A549 (cell line): ENCODE data around the gene SPSB3. TPM values are rescaled to one million over a fixed set of nuclear protein-coding genes. Genes with fewer than 3 reads are reported as not detected.

Experiments
- BCL3 ChIP-seq: fragments of >200 bp; sonication (Bioruptor Twin); formaldehyde crosslinking; IDR thresholded peaks from 3 replicates; pipeline ENCODE4 v1.6.1; 2016
- FOSL2 ChIP-seq, 2 experiments: fragments of 450-650 bp in 1 of 2; fragments of >200 bp in 1 of 2; sonication (Bioruptor Twin) in 1 of 2; formaldehyde crosslinking; IDR thresholded peaks; 2 replicates each; pipeline versions ENCODE4 v1.5.0 to v1.6.1; 2016 to 2020; ENCODE audit warnings: mild to moderate bottlenecking in 1 of 2, moderate library complexity in 1 of 2
- GATA3 ChIP-seq: IDR thresholded peaks from 2 replicates; pipeline ENCODE4 v1.6.1; 2012; ENCODE audit warnings: borderline replicate concordance
- HDAC2 ChIP-seq: fragments of 200-600 bp; sonication (generic); IDR thresholded peaks from 2 replicates; pipeline ENCODE4 v1.6.1; 2016
- HEYL ChIP-seq: fragments of 250-450 bp; sonication (Bioruptor Pico); IDR thresholded peaks from 2 replicates; pipeline ENCODE4 v1.8.0; 2021; ENCODE audit warnings: mild to moderate bottlenecking, moderate library complexity
- HOXA7 ChIP-seq: fragments of 250-450 bp; sonication (Bioruptor Pico); IDR thresholded peaks from 2 replicates; pipeline ENCODE4 v1.5.0; 2020; ENCODE audit warnings: mild to moderate bottlenecking, moderate library complexity
- HOXB13 ChIP-seq: fragments of 250-450 bp; sonication (Bioruptor Pico); IDR thresholded peaks from 2 replicates; pipeline ENCODE4 v1.5.0; 2020; ENCODE audit warnings: low read depth, mild to moderate bottlenecking, moderate library complexity
- HOXB5 ChIP-seq: fragments of 250-450 bp; sonication (Bioruptor Pico); IDR thresholded peaks from 2 replicates; pipeline ENCODE4 v1.5.0; 2020; ENCODE audit warnings: mild to moderate bottlenecking, moderate library complexity
- JUN ChIP-seq, 2 experiments: fragments of >200 bp; sonication (Bioruptor Twin); formaldehyde crosslinking; IDR thresholded peaks; 2 replicates in 1 of 2; 3 replicates in 1 of 2; pipeline ENCODE4 v1.6.1; 2016 to 2017
- JUNB ChIP-seq: fragments of >200 bp; sonication (Bioruptor Twin); formaldehyde crosslinking; IDR thresholded peaks from 2 replicates; pipeline ENCODE4 v1.6.1; 2016
- KDM1A ChIP-seq: fragments of 200-600 bp; sonication (generic); IDR thresholded peaks from 2 replicates; pipeline ENCODE4 v1.6.1; 2016; ENCODE audit warnings: low read depth, mild to moderate bottlenecking
- KDM5A ChIP-seq: fragments of 200-600 bp; sonication (generic); IDR thresholded peaks from 2 replicates; pipeline ENCODE4 v1.6.1; 2016; ENCODE audit warnings: antibody characterized with exemption, mild to moderate bottlenecking
- MYC ChIP-seq: IDR thresholded peaks from 2 replicates; pipeline ENCODE4 v1.6.1; 2012; ENCODE audit warnings: mild to moderate bottlenecking, inconsistent platforms, low read length, improper control_type of control experiment, borderline replicate concordance
- NFE2L2 ChIP-seq: fragments of 150-350 bp; conservative IDR thresholded peaks from 2 replicates; pipeline ENCODE4 v1.6.1; 2014; ENCODE audit warnings: low read length
- NPAS2 ChIP-seq: fragments of 250-450 bp; sonication (Bioruptor Pico); IDR thresholded peaks from 2 replicates; pipeline ENCODE4 v1.8.0; 2022; ENCODE audit warnings: mild to moderate bottlenecking, moderate library complexity, borderline replicate concordance
- PHF8 ChIP-seq: fragments of 200-600 bp; sonication (generic); IDR thresholded peaks from 2 replicates; pipeline ENCODE4 v1.6.1; 2016; ENCODE audit warnings: low read depth, mild to moderate bottlenecking, antibody characterized with exemption, moderate library complexity, borderline replicate concordance
- POLR2AphosphoS2 ChIP-seq: conservative IDR thresholded peaks from 2 replicates; pipeline ENCODE4 v1.6.1; 2012; ENCODE audit warnings: low read length, improper control_type of control experiment, inconsistent platforms
- RAD21 ChIP-seq, 2 experiments: fragments of >200 bp in 1 of 2; sonication (Bioruptor Twin) in 1 of 2; formaldehyde crosslinking in 1 of 2; IDR thresholded peaks in 1 of 2; conservative IDR thresholded peaks in 1 of 2; 2 replicates in 1 of 2; 3 replicates in 1 of 2; pipeline ENCODE4 v1.6.1; 2012 to 2018; ENCODE audit warnings: inconsistent platforms in 1 of 2
- RFX5 ChIP-seq: fragments of 450-650 bp; IDR thresholded peaks from 2 replicates; pipeline ENCODE4 v1.7.1; 2014; ENCODE audit warnings: antibody characterized with exemption, mild to moderate bottlenecking, moderate library complexity
- SREBF2 ChIP-seq: fragments of 450-650 bp; IDR thresholded peaks from 2 replicates; pipeline ENCODE4 v1.6.1; 2014; ENCODE audit warnings: mild to moderate bottlenecking, moderate library complexity
- ZFP36 ChIP-seq: fragments of 450-650 bp; IDR thresholded peaks from 2 replicates; pipeline ENCODE4 v1.6.1; 2014; ENCODE audit warnings: borderline replicate concordance; ENCODE audit not compliant: partially characterized antibody
- polyA plus RNA-seq, 4 experiments: library from polyadenylated mRNA; depleted of rRNA in 3 of 4; stranded (reverse); fragments of >200 nt; fragmentation: RNase III in 1 of 4; extraction: RNeasy Plus Mini Kit Qiagen cat#74134 plus additional on column Dnase treatment in 1 of 4; gene quantifications; 2 replicates in 3 of 4; 3 replicates in 1 of 4; pipeline ENCODE4 v1.2.3, GENCODE V29; 2011 to 2017
- TF ChIP-seq, protein P1 (sequence below): IDR thresholded peaks from 2 replicates; pipeline ENCODE4 v1.6.1; 2012
- TF ChIP-seq, protein P2 (sequence below): IDR thresholded peaks from 2 replicates; pipeline ENCODE4 v1.6.1; 2012; ENCODE audit warnings: low read depth, borderline replicate concordance
- TF ChIP-seq, protein P3 (sequence below): IDR thresholded peaks from 2 replicates; pipeline ENCODE4 v1.6.1; 2012
- TF ChIP-seq, protein P4 (sequence below): fragments of 150-350 bp; IDR thresholded peaks from 2 replicates; pipeline ENCODE4 v1.6.1; 2014; ENCODE audit warnings: low read depth, mild to moderate bottlenecking, low read length

The SPSB3 gene
- polyA plus RNA-seq, 2 of the 4 experiments (the other 2 are of a cell fraction) = 9.2 to 14.6 TPM

DNA sequence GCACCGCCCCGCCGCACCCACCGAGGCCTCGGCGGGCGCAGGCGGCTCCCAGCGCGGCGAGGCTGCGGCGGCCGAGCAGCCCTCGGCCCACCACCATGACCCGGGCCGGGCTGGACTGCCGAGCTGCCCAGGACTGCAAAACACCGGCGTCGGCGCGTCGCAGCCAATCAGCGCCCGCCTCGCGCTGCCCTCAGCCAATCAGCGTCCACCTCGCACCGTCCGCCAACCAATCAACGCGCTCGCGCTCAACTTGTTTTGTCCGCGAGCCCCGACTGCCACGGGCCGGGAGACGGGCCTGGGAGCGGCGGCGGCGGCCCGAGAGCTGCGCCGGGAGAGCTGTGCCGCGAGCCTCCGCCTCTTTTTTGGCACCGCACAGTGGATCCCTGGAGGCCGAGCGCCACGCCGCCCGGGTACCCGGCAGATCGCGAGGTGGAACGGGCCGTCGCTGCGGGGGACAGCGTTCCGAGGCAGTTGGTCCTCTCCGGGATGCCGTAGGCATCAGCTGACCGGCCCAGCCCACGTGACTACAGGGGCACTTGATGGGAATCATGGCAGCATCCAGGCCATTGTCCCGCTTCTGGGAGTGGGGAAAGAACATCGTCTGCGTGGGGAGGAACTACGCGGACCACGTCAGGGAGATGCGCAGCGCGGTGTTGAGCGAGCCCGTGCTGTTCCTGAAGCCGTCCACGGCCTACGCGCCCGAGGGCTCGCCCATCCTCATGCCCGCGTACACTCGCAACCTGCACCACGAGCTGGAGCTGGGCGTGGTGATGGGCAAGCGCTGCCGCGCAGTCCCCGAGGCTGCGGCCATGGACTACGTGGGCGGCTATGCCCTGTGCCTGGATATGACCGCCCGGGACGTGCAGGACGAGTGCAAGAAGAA, 44.6 kb upstream of the SPSB3 start, which contains the start of the genes FAHD1 and HAGH (continued):
- TF ChIP-seq HOXA7 (CRISPR knock-in tag) (no peak), ZFP36 (no peak), KDM1A (no peak), POLR2AphosphoS2 (no peak), SREBF2 (no peak), JUN (IDR thresholded peaks at IDR 0.05) (peak in 1 of 2 experiments; percentile 94; a peak in 3 of 5 replicates), BCL3 (peak; percentile 60; the same call in 2 of the 3 replicates), FOSL2 (IDR thresholded peaks at IDR 0.05) (no peak), FOSL2 (CRISPR knock-in tag; IDR thresholded peaks at IDR 0.05) (no peak), GATA3 (peak; percentile 50; the same call in 1 of the 2 replicates), NPAS2 (CRISPR knock-in tag) (no peak; the same call in 1 of the 2 replicates), RAD21 (conservative IDR thresholded peaks at IDR 0.05 in 1 of 2, IDR thresholded peaks at IDR 0.05 in 1 of 2) (no peak), RFX5 (peak; percentile 91), KDM5A (peak; percentile 99), PHF8 (peak; percentile 58; the same call in 1 of the 2 replicates), HOXB13 (CRISPR knock-in tag) (no peak), MYC (peak; percentile 72), HOXB5 (peak; percentile 74; the same call in 1 of the 2 replicates), HEYL (CRISPR knock-in tag) (no peak), NFE2L2 (no peak), JUNB (no peak), HDAC2 (peak; percentile 99)
- TF ChIP-seq, protein P1, sequence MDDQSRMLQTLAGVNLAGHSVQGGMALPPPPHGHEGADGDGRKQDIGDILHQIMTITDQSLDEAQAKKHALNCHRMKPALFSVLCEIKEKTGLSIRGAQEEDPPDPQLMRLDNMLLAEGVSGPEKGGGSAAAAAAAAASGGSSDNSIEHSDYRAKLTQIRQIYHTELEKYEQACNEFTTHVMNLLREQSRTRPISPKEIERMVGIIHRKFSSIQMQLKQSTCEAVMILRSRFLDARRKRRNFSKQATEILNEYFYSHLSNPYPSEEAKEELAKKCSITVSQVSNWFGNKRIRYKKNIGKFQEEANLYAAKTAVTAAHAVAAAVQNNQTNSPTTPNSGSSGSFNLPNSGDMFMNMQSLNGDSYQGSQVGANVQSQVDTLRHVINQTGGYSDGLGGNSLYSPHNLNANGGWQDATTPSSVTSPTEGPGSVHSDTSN = peak; percentile 92
- TF ChIP-seq, protein P2, sequence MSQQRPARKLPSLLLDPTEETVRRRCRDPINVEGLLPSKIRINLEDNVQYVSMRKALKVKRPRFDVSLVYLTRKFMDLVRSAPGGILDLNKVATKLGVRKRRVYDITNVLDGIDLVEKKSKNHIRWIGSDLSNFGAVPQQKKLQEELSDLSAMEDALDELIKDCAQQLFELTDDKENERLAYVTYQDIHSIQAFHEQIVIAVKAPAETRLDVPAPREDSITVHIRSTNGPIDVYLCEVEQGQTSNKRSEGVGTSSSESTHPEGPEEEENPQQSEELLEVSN = peak; percentile 76; the same call in 1 of the 2 replicates
- TF ChIP-seq, protein P3, sequence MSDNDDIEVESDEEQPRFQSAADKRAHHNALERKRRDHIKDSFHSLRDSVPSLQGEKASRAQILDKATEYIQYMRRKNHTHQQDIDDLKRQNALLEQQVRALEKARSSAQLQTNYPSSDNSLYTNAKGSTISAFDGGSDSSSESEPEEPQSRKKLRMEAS = peak; percentile 98
- TF ChIP-seq, protein P4, sequence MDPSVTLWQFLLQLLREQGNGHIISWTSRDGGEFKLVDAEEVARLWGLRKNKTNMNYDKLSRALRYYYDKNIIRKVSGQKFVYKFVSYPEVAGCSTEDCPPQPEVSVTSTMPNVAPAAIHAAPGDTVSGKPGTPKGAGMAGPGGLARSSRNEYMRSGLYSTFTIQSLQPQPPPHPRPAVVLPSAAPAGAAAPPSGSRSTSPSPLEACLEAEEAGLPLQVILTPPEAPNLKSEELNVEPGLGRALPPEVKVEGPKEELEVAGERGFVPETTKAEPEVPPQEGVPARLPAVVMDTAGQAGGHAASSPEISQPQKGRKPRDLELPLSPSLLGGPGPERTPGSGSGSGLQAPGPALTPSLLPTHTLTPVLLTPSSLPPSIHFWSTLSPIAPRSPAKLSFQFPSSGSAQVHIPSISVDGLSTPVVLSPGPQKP = no peak
